Neural progenitor cell (in vitro differentiated cells): Measurements from ENCODE around the gene MPO. TPM values are rescaled to one million over a fixed set of nuclear protein-coding genes. Genes with fewer than 3 reads are reported as not detected.

Experiments used
- DNase-seq: peaks from one replicate; pipeline ENCODE4 v3.0.0-alpha.2; 2016; ENCODE audit warnings: low spot score
- H2AFZ ChIP-seq: fragments of 200-600 bp; sonication (generic); replicated peaks from 2 replicates; pipeline ENCODE4 v1.6.1; 2016; ENCODE audit warnings: antibody characterized with exemption
- H3F3A ChIP-seq: fragments of 200-600 bp; sonication (generic); 2 replicates; pipeline ENCODE4 v1.6.1; 2016; ENCODE audit warnings: antibody characterized with exemption, low read depth
- H3K27ac ChIP-seq: fragments of 200-600 bp; sonication (generic); 2 replicates; pipeline ENCODE4 v1.5.1; 2016; ENCODE audit warnings: mild to moderate bottlenecking
- H3K27me3 ChIP-seq: fragments of 200-600 bp; sonication (generic); 2 replicates; pipeline ENCODE4 v1.6.1; 2016; ENCODE audit warnings: mild to moderate bottlenecking, moderate library complexity
- H3K36me3 ChIP-seq: fragments of 200-600 bp; sonication (generic); 2 replicates; pipeline ENCODE4 v1.5.1; 2016
- H3K4me1 ChIP-seq: fragments of 200-600 bp; sonication (generic); 2 replicates; pipeline ENCODE4 v1.6.1; 2016; ENCODE audit warnings: mixed run types
- H3K4me2 ChIP-seq: fragments of 200-600 bp; sonication (generic); 2 replicates; pipeline ENCODE4 v1.6.1; 2016
- H3K4me3 ChIP-seq: fragments of 200-600 bp; sonication (generic); 2 replicates; pipeline ENCODE4 v1.5.1; 2016
- H3K79me2 ChIP-seq: fragments of 200-600 bp; sonication (generic); 2 replicates; pipeline ENCODE4 v1.6.1; 2016; ENCODE audit warnings: low read depth
- H3K9ac ChIP-seq: fragments of 200-600 bp; sonication (generic); 2 replicates; pipeline ENCODE4 v1.6.1; 2016
- H3K9me3 ChIP-seq: fragments of 200-600 bp; sonication (generic); 2 replicates; pipeline ENCODE4 v1.5.1; 2016; ENCODE audit warnings: low read depth
- H4K20me1 ChIP-seq: fragments of 200-600 bp; sonication (generic); 2 replicates; pipeline ENCODE4 v1.6.1; 2016; ENCODE audit warnings: low read depth
- H3K27ac Mint-ChIP-seq: 3 replicates; pipeline ENCODE4 v1.8.0; 2021; ENCODE audit warnings: mixed read lengths
- H3K27me3 Mint-ChIP-seq: 2 replicates; pipeline ENCODE4 v1.8.0; 2022; ENCODE audit warnings: low read depth, mild to moderate bottlenecking, inconsistent platforms, moderate library complexity, mixed read lengths; ENCODE audit not compliant: insufficient read depth
- H3K36me3 Mint-ChIP-seq: 3 replicates; pipeline ENCODE4 v1.8.0; 2021; ENCODE audit warnings: mixed read lengths
- H3K4me1 Mint-ChIP-seq: 3 replicates; pipeline ENCODE4 v1.8.0; 2021; ENCODE audit warnings: mixed read lengths
- H3K4me3 Mint-ChIP-seq: 3 replicates; pipeline ENCODE4 v1.8.0; 2021; ENCODE audit warnings: mild to moderate bottlenecking, moderate library complexity, mixed read lengths
- H3K9me3 Mint-ChIP-seq: 3 replicates; pipeline ENCODE4 v1.8.0; 2020; ENCODE audit warnings: mixed read lengths
- EZH2 ChIP-seq: fragments of 200-600 bp; sonication (generic); IDR thresholded peaks from 2 replicates; pipeline ENCODE4 v1.6.1; 2017; ENCODE audit warnings: antibody characterized with exemption, mild to moderate bottlenecking, moderate library complexity
- EZH2phosphoT487 ChIP-seq: fragments of 200-600 bp; sonication (generic); IDR thresholded peaks from 2 replicates; pipeline ENCODE4 v1.6.1; 2017; ENCODE audit warnings: antibody characterized with exemption
- total RNA-seq: library from RNA; depleted of rRNA; stranded (reverse); fragments of >200 nt; gene quantifications from 2 replicates; pipeline ENCODE4 v1.2.3, GENCODE V29; 2015; ENCODE audit warnings: low replicate concordance
- TF ChIP-seq, protein P1 (sequence below): fragments of 200-600 bp; sonication (generic); IDR thresholded peaks from 2 replicates; pipeline ENCODE4 v1.5.1; 2017; ENCODE audit warnings: antibody characterized with exemption, mild to moderate bottlenecking

MPO gene
- total RNA-seq, 1 donor from 2014 or later = not detected

DNA sequence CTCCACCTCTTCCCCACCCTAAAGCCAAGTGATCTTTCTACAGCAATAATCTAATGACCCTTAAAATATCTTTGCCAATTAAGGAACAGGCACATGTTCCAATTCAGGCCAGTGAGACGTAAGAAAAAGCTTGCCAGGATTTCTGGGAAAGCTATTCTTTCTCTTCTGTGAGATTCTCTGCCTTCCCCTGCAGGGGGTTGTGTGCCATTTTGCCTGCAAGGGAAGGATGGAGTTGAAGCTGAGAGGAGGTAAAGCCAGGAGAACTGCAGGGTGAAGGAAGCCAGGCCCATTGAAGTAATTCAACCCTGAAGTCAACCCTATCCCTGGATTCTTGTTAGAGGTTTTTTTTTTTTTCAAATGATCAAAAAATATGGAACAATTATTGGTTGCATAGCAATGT, 51.4 kb downstream of the MPO start:
- Histone ChIP-seq H2AFZ (peak overlapping the region; percentile 64), H3F3A (peaks cover 12% of the 10 kb centered on the region), H3K27ac (no peak overlapping the region), H3K79me2 (no peaks in the 10 kb centered on the region), H3K4me1 (peaks cover 20% of the 10 kb centered on the region), H3K4me3 (no peak overlapping the region), H3K4me2 (peak overlapping the region; percentile 42), H3K27me3 (peaks cover 34% of the 10 kb centered on the region), H3K9ac (no peak overlapping the region), H3K36me3 (no peaks in the 10 kb centered on the region), H3K9me3 (no peaks in the 10 kb centered on the region), H4K20me1 (no peaks in the 10 kb centered on the region)
- no peak for DNase-seq
- Mint-ChIP-seq H3K4me3 (no peak overlapping the region), H3K36me3 (no peaks in the 10 kb centered on the region), H3K4me1 (peaks cover 4% of the 10 kb centered on the region), H3K27me3 (peaks cover 4% of the 10 kb centered on the region), H3K27ac (no peak overlapping the region), H3K9me3 (no peaks in the 10 kb centered on the region)
- TF ChIP-seq, protein P1, sequence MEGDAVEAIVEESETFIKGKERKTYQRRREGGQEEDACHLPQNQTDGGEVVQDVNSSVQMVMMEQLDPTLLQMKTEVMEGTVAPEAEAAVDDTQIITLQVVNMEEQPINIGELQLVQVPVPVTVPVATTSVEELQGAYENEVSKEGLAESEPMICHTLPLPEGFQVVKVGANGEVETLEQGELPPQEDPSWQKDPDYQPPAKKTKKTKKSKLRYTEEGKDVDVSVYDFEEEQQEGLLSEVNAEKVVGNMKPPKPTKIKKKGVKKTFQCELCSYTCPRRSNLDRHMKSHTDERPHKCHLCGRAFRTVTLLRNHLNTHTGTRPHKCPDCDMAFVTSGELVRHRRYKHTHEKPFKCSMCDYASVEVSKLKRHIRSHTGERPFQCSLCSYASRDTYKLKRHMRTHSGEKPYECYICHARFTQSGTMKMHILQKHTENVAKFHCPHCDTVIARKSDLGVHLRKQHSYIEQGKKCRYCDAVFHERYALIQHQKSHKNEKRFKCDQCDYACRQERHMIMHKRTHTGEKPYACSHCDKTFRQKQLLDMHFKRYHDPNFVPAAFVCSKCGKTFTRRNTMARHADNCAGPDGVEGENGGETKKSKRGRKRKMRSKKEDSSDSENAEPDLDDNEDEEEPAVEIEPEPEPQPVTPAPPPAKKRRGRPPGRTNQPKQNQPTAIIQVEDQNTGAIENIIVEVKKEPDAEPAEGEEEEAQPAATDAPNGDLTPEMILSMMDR = no peak
- TF ChIP-seq EZH2phosphoT487 (no peak), EZH2 (no peak)

DNA sequence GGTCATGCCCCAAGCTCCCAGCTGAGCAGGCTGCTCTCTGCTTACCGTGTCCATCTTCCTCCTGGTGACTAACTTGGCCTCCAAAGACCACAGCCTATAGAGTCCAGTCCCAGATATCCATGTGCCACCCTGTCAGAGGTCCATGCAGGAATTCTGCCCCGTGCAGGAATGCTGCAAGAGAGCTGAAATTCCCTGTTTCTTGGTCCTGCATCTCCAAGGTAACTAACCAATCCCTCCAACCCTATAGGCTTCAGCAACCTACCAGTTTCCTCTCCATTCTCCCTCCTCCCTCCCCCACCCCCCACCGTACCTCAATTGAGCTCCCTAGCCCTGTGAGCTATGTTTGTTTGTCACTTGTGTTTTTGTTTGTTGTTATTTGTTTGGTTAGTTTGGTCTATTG, 52.1 kb downstream of the MPO start:
- Histone ChIP-seq H4K20me1 (no peaks in the 10 kb centered on the region), H3K27ac (no peak overlapping the region), H3K4me3 (no peak overlapping the region), H3F3A (peaks cover 12% of the 10 kb centered on the region), H3K27me3 (peaks cover 32% of the 10 kb centered on the region), H3K79me2 (no peaks in the 10 kb centered on the region), H3K4me2 (peak overlapping the region; percentile 42), H3K36me3 (no peaks in the 10 kb centered on the region), H3K9ac (no peak overlapping the region), H2AFZ (peak overlapping the region; percentile 64), H3K9me3 (no peaks in the 10 kb centered on the region), H3K4me1 (peaks cover 20% of the 10 kb centered on the region)
- Mint-ChIP-seq H3K27ac (no peak overlapping the region), H3K36me3 (no peaks in the 10 kb centered on the region), H3K4me3 (no peak overlapping the region), H3K4me1 (peaks cover 4% of the 10 kb centered on the region), H3K9me3 (no peaks in the 10 kb centered on the region), H3K27me3 (peaks cover 2% of the 10 kb centered on the region)
- DNase-seq = no peak
- TF ChIP-seq, protein P1 = no peak
- TF ChIP-seq EZH2phosphoT487 (no peak), EZH2 (no peak)

- Histone ChIP-seq H4K20me1 (no peaks in the 10 kb centered on the region), H3K27me3 (peaks cover 39% of the 10 kb centered on the region), H2AFZ (no peak overlapping the region), H3K4me3 (no peak overlapping the region), H3K36me3 (no peaks in the 10 kb centered on the region), H3K27ac (no peak overlapping the region), H3K4me1 (peaks cover 15% of the 10 kb centered on the region), H3F3A (peaks cover 12% of the 10 kb centered on the region), H3K4me2 (no peak overlapping the region), H3K9ac (no peak overlapping the region), H3K79me2 (no peaks in the 10 kb centered on the region), H3K9me3 (no peaks in the 10 kb centered on the region)
- TF ChIP-seq EZH2 (no peak), EZH2phosphoT487 (no peak)
- TF ChIP-seq, protein P1 = no peak
- Mint-ChIP-seq H3K27me3 (peaks cover 2% of the 10 kb centered on the region), H3K36me3 (no peaks in the 10 kb centered on the region), H3K9me3 (no peaks in the 10 kb centered on the region), H3K27ac (no peak overlapping the region), H3K4me1 (peaks cover 4% of the 10 kb centered on the region), H3K4me3 (no peak overlapping the region)
- DNase-seq = no peak
Measured at GRCh38 chr17:58227733-58228132, 53.0 kb downstream of the MPO start.

DNA sequence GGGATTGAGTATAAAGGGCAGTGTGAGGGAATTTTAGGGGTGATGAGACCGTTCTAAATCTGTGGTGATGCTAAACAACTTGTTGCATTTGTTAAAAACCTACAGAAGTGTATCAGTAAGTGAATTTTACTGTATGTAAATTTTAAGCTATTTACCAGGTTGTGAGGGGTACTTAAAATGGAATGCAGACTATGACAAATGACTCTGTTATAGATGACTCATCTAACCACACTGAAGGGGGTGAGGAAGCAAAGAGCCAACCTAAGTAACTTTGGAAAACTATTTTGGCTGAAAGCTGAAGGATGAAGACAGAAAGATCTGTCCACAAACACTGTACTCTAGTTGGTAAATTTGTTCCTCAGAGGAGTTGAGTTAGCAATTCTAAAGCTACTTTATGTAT, 56.4 kb downstream of the MPO start:
- Histone ChIP-seq H3K4me1 (peaks cover 11% of the 10 kb centered on the region), H2AFZ (no peak overlapping the region), H3K36me3 (no peaks in the 10 kb centered on the region), H3K9me3 (no peaks in the 10 kb centered on the region), H3K4me2 (no peak overlapping the region), H3K9ac (no peak overlapping the region), H3F3A (peaks cover 9% of the 10 kb centered on the region), H3K4me3 (no peak overlapping the region), H3K27me3 (peaks cover 34% of the 10 kb centered on the region), H3K27ac (no peak overlapping the region), H3K79me2 (no peaks in the 10 kb centered on the region), H4K20me1 (no peaks in the 10 kb centered on the region)
- DNase-seq = no peak
- H3K4me1 Mint-ChIP-seq = peaks cover 6% of the 10 kb centered on the region
- TF ChIP-seq EZH2 (no peak), EZH2phosphoT487 (no peak)
- TF ChIP-seq, protein P1 = no peak
- H3K27me3 Mint-ChIP-seq = no peaks in the 10 kb centered on the region
- H3K9me3 Mint-ChIP-seq = no peaks in the 10 kb centered on the region
- H3K4me3 Mint-ChIP-seq = no peak overlapping the region
- H3K27ac Mint-ChIP-seq = no peak overlapping the region
- H3K36me3 Mint-ChIP-seq = no peaks in the 10 kb centered on the region
